ENCODE measurements around the gene IKZF2. TPM values are rescaled to one million over a fixed set of nuclear protein-coding genes. Genes with fewer than 3 reads are reported as not detected.

The IKZF2 gene
- total RNA-seq, 1 donor from 2014 or later = 29.7 TPM

DNA sequence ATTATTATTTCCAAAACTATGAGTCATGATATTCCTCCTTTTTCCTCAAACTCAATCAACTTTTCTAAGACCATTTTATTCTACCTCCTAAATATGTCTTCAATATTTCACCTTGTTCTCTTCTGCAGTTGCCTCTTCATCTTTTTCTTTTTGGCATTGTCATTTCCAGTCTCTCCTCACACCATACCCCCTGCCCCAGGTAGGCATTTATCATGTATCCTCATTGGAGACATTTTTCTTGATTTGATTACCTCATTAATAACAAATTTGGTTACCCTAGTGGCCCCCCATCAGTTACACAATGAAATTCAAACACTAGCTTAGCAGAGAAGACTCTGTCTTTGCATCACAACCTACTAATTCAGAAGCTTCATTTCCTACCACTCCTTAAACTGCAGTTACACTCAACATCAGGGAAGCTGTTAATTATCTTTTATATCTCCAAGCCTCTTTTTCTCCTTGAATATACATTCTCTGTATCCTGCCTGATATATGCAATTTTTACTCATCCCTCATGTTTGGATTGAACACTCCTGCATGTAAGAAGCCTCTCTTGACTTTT, 133.0 kb downstream of the IKZF2 start:
- TF ChIP-seq EZH2phosphoT487 (IDR thresholded peaks at IDR 0.05) (no peak), EZH2 (IDR thresholded peaks at IDR 0.05) (no peak)
- TF ChIP-seq, protein P1, sequence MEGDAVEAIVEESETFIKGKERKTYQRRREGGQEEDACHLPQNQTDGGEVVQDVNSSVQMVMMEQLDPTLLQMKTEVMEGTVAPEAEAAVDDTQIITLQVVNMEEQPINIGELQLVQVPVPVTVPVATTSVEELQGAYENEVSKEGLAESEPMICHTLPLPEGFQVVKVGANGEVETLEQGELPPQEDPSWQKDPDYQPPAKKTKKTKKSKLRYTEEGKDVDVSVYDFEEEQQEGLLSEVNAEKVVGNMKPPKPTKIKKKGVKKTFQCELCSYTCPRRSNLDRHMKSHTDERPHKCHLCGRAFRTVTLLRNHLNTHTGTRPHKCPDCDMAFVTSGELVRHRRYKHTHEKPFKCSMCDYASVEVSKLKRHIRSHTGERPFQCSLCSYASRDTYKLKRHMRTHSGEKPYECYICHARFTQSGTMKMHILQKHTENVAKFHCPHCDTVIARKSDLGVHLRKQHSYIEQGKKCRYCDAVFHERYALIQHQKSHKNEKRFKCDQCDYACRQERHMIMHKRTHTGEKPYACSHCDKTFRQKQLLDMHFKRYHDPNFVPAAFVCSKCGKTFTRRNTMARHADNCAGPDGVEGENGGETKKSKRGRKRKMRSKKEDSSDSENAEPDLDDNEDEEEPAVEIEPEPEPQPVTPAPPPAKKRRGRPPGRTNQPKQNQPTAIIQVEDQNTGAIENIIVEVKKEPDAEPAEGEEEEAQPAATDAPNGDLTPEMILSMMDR (IDR thresholded peaks at IDR 0.05) = no peak
- Histone ChIP-seq H3K27ac (no peak overlapping the region), H3K9ac (no peak overlapping the region), H4K20me1 (ENCODE audit: low read depth) (no peaks in the 10 kb centered on the region), H3F3A (ENCODE audit: low read depth) (no peaks in the 10 kb centered on the region), H3K36me3 (peaks cover 4% of the 10 kb centered on the region), H3K79me2 (ENCODE audit: low read depth) (no peaks in the 10 kb centered on the region), H3K4me2 (no peak overlapping the region), H3K9me3 (ENCODE audit: low read depth) (no peaks in the 10 kb centered on the region), H2AFZ (replicated peaks) (no peak overlapping the region), H3K4me3 (no peak overlapping the region), H3K4me1 (no peaks in the 10 kb centered on the region), H3K27me3 (no peaks in the 10 kb centered on the region)
- no peak for DNase-seq (ENCODE audit: low spot score)
- peaks cover 17% of the 10 kb centered on the region for H3K36me3 Mint-ChIP-seq
- no peak overlapping the region for H3K4me3 Mint-ChIP-seq
- no peaks in the 10 kb centered on the region for H3K9me3 Mint-ChIP-seq
- H3K27ac Mint-ChIP-seq = no peak overlapping the region
- peaks cover 10% of the 10 kb centered on the region for H3K4me1 Mint-ChIP-seq
- H3K27me3 Mint-ChIP-seq (ENCODE audit: insufficient read depth, low read depth) = no peaks in the 10 kb centered on the region

DNA sequence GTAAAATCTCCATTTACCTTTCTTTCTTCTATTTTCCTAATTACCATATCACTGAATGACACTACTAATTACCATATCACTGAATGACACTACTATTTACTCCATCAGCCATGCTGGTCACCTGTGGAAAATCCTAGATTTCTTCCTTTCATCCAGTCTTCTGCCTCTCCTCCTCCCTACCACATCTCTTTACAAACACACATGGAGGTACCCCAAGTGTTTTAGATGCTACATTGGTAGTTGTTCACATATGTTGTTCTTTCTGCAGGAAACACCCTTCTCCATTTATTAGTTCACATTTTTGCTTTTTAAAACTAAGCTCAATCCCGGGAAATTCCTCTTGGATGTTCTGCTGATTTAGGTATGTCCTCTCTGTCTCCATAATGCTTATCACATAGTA, 134.0 kb downstream of the IKZF2 start:
- H3K4me2 ChIP-seq = no peak overlapping the region
- no peaks in the 10 kb centered on the region for H3F3A ChIP-seq (ENCODE audit: low read depth)
- Mint-ChIP-seq H3K36me3 (peaks cover 17% of the 10 kb centered on the region), H3K27me3 (ENCODE audit: insufficient read depth, low read depth) (no peaks in the 10 kb centered on the region), H3K9me3 (no peaks in the 10 kb centered on the region), H3K4me3 (no peak overlapping the region), H3K27ac (no peak overlapping the region), H3K4me1 (peaks cover 5% of the 10 kb centered on the region)
- H3K9ac ChIP-seq = no peak overlapping the region
- no peak overlapping the region for H3K4me3 ChIP-seq
- no peaks in the 10 kb centered on the region for H3K27me3 ChIP-seq
- no peak overlapping the region for H3K27ac ChIP-seq
- H3K9me3 ChIP-seq (ENCODE audit: low read depth) = no peaks in the 10 kb centered on the region
- no peak overlapping the region for H2AFZ ChIP-seq (replicated peaks)
- no peaks in the 10 kb centered on the region for H4K20me1 ChIP-seq (ENCODE audit: low read depth)
- H3K36me3 ChIP-seq = peaks cover 4% of the 10 kb centered on the region
- DNase-seq (ENCODE audit: low spot score) = no peak
- TF ChIP-seq, protein P1 (IDR thresholded peaks at IDR 0.05) = no peak
- no peak for TF ChIP-seq EZH2phosphoT487 (IDR thresholded peaks at IDR 0.05)
- TF ChIP-seq EZH2 (IDR thresholded peaks at IDR 0.05) = no peak
- H3K79me2 ChIP-seq (ENCODE audit: low read depth) = no peaks in the 10 kb centered on the region
- H3K4me1 ChIP-seq = no peaks in the 10 kb centered on the region

DNA sequence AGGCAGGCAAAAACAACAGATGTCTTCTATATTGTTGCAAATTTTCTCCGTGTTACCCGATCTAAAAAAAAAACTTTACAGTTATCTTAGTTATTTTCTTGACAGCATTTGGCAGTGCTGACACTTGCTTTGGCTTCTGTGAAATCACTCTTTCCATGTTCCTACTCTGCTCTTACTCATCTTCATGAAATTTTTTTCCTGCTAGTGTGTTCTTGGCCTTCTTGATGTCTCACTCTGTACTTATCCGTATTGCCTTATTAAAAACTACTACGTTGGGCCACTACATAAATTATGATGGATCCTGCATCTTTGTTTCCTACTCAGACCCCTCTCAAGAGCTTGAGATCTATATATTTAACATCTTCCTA, 134.4 kb downstream of the IKZF2 start:
- Histone ChIP-seq H3K36me3 (peaks cover 4% of the 10 kb centered on the region), H3K4me2 (no peak overlapping the region), H2AFZ (replicated peaks) (no peak overlapping the region), H3K9me3 (ENCODE audit: low read depth) (no peaks in the 10 kb centered on the region), H3K27ac (no peak overlapping the region), H3F3A (ENCODE audit: low read depth) (no peaks in the 10 kb centered on the region), H3K27me3 (no peaks in the 10 kb centered on the region), H3K79me2 (ENCODE audit: low read depth) (no peaks in the 10 kb centered on the region), H3K9ac (no peak overlapping the region), H4K20me1 (ENCODE audit: low read depth) (no peaks in the 10 kb centered on the region), H3K4me3 (no peak overlapping the region), H3K4me1 (no peaks in the 10 kb centered on the region)
- peaks cover 14% of the 10 kb centered on the region for H3K36me3 Mint-ChIP-seq
- H3K27me3 Mint-ChIP-seq (ENCODE audit: insufficient read depth, low read depth) = no peaks in the 10 kb centered on the region
- DNase-seq (ENCODE audit: low spot score) = no peak
- H3K9me3 Mint-ChIP-seq = no peaks in the 10 kb centered on the region
- H3K27ac Mint-ChIP-seq = no peak overlapping the region
- peaks cover 1% of the 10 kb centered on the region for H3K4me1 Mint-ChIP-seq
- TF ChIP-seq EZH2phosphoT487 (IDR thresholded peaks at IDR 0.05) (no peak), EZH2 (IDR thresholded peaks at IDR 0.05) (no peak)
- TF ChIP-seq, protein P1 (IDR thresholded peaks at IDR 0.05) = no peak
- H3K4me3 Mint-ChIP-seq = no peak overlapping the region

Data from neural progenitor cell (in vitro differentiated cells).